ENCODE measurements around the gene OGT.
"Not testable (repeated sequence)": the region's sequence is repeated elsewhere in the genome, so short reads cannot be mapped to it uniquely, and the experiment has no call there.

Gene OGT

DNA sequence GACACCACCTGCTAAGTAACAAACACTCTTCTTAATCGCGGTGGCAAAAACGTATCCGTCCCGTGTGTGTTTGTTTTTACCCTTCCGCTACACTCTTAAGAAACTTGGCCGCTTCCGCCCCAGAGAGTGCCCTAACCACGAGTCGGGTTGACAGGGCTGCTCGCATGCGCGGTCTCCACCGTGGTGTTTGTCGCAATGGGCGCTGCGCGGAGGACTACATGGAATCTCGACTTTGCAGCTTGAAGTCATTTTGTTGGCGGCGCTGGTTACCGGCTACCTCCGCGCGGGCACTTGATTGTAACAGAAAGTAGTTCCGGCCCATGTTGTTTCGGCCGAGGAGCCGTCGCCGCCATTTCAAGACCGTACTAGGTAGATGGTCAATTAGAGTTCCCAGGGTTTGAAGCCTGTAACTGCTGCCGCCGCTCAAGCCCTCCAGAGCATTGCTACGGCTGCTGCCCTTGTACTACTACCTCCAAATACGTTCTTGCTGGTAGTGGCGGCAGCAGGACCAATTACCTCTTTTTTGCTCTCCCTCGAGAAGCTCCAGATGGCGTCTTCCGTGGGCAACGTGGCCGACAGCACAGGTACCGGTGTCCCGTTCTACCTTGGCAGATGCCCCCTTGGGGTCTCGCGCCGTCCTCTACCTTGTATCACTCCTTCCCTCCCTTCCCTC is at the start of gene OGT:
Gene OGT, plus strand, starts transcription at position 352 of the 673 bp plus-strand sequence. Its CDS starts 196 bp downstream, at position 548.
- no peaks in the 10 kb centered on the region for H3K4me1 ChIP-seq (ENCODE audit: insufficient read depth, low read length)
- peak within 1 kb of the TSS; percentile 99 for H3K9ac ChIP-seq (ENCODE audit: low read depth, low read length)
- peaks cover 5% of the 10 kb centered on the region; the same call in 1 of the 2 replicates for H3K27me3 ChIP-seq (ENCODE audit: insufficient read depth, low read length)
- peak within 1 kb of the TSS; percentile 89 for H3K27ac ChIP-seq (ENCODE audit: low read length)
- peaks cover 12% of the 10 kb centered on the region for H3K36me3 ChIP-seq (ENCODE audit: insufficient read depth, low read depth, low read length)
- peak within 1 kb of the TSS; percentile 98 for H3K4me3 ChIP-seq (ENCODE audit: low read length)
- H3K9me3 ChIP-seq (ENCODE audit: insufficient read depth, low read depth, low read length) = no peaks in the 10 kb centered on the region

- Histone ChIP-seq H3K27me3 (ENCODE audit: insufficient read depth, low read length) (peaks cover 14% of the 10 kb centered on the region; the same call in 1 of the 2 replicates), H3K27ac (ENCODE audit: low read length) (no peak overlapping the region), H3K4me1 (ENCODE audit: insufficient read depth, low read length) (no peaks in the 10 kb centered on the region)
Observed at GRCh38 chrX:71487814-71488213, 45.1 kb upstream of the OGT start.

DNA sequence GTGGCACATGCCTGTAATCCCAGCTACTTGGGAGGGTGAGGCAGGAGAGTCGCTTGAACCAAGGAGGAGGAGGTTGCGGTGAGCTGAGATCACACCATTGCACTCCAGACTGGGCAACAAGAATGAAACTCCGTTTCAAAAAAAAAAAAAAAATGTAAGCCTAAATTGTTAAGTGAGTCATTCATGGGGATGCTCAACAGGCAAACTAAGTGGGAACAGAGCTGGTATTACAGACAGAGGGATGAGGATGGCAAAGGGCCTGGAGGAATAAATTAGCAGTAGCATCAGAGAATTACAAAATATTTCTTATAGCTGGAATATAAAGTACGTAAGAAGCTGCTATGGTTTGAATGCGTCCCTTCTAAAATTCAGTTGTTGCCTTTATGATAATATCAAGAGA is 43.4 kb upstream of the OGT start:
- Histone ChIP-seq H3K9me3 (ENCODE audit: insufficient read depth, low read depth, low read length) (no peaks in the 10 kb centered on the region), H3K36me3 (ENCODE audit: insufficient read depth, low read depth, low read length) (no peaks in the 10 kb centered on the region), H3K4me3 (ENCODE audit: low read length) (no peak overlapping the region), H3K27ac (ENCODE audit: low read length) (no peak overlapping the region), H3K4me1 (ENCODE audit: insufficient read depth, low read length) (no peaks in the 10 kb centered on the region), H3K9ac (ENCODE audit: low read depth, low read length) (no peak overlapping the region), H3K27me3 (ENCODE audit: insufficient read depth, low read length) (peaks cover 25% of the 10 kb centered on the region; the same call in 1 of the 2 replicates)

More at GRCh38 chrX:71487814-71488213, 45.1 kb upstream of the OGT start:
- Histone ChIP-seq H3K9ac (ENCODE audit: low read depth, low read length) (no peak overlapping the region), H3K9me3 (ENCODE audit: insufficient read depth, low read depth, low read length) (no peaks in the 10 kb centered on the region), H3K4me3 (ENCODE audit: low read length) (no peak overlapping the region), H3K36me3 (ENCODE audit: insufficient read depth, low read depth, low read length) (no peaks in the 10 kb centered on the region)

DNA sequence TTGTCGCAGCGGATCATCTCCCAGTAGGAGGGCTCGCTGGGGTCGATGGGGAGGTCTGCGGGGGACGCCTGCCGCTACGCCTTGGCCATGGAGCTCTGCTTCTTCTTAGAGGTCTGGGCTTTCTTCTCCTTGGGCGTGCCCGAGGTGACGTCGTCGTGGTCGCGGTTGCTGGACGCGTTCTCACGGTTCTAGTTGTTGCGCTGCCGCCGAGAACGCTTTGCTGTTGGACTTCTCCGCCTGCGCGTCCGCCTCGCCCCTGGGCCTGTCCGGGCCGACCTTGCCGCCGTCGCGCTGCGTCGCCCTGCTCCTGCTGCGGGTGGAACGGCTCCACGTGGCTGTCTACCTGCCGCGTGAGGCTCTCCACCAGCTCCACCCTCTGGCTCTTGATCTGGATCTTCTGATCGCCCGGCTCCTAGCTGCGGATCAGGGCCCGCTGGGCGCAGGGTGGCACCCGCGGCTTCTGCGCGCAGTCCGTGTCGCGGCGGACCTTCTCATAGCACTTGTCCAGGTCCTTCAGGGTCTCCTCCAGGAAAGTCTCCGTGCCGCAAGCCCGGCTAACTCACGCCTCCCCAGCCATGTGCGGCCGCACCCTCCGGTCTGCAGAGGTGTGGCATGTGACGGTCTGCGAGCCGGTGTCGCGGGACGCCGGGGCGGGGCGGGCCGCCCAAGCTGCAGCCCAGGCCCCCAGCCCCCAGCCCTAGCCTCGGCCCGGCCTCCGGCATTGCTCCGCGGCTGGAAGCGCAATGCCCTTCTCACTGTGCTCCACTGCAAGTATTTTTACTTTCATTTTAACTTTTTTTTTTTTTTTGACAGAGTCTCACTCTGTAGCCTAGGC is 40.5 kb upstream of the OGT start:
- Histone ChIP-seq H3K9me3 (ENCODE audit: insufficient read depth, low read depth, low read length) (no peaks in the 10 kb centered on the region), H3K4me1 (ENCODE audit: insufficient read depth, low read length) (no peaks in the 10 kb centered on the region), H3K4me3 (ENCODE audit: low read length) (peak overlapping the region; percentile 51; the same call in 1 of the 2 replicates), H3K27ac (ENCODE audit: low read length) (no peak overlapping the region), H3K36me3 (ENCODE audit: insufficient read depth, low read depth, low read length) (no peaks in the 10 kb centered on the region), H3K9ac (ENCODE audit: low read depth, low read length) (no peak overlapping the region), H3K27me3 (ENCODE audit: insufficient read depth, low read length) (peaks cover 25% of the 10 kb centered on the region; the same call in 1 of the 2 replicates)

DNA sequence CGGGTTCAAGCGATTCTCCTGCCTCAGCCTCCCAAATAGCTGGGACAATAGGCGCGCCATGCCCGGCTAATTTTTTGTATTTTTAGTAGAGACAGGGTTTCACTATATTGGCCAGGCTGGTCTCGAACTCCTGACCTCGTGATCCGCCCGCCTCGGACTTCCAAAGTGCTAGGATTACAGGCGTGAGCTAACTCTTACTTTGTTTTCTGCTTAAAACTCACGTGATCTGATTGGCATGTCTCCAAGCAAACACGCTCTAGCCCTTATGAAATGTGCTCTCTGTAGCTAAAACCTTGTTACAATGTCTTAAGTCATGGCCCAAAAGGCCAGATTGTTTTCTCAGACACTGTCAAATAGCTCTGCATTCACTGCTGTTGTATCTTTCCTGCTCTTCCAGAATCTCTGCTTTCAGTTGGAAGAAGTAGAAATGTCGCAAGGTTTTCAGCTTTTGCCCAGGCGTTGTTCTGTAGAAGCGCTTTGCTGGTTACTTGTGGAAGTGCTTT is 39.7 kb upstream of the OGT start:
- no peaks in the 10 kb centered on the region for H3K4me1 ChIP-seq (ENCODE audit: insufficient read depth, low read length)
- H3K9ac ChIP-seq (ENCODE audit: low read depth, low read length) = no peak overlapping the region
- H3K27ac ChIP-seq (ENCODE audit: low read length) = no peak overlapping the region
- H3K9me3 ChIP-seq (ENCODE audit: insufficient read depth, low read depth, low read length) = no peaks in the 10 kb centered on the region
- H3K36me3 ChIP-seq (ENCODE audit: insufficient read depth, low read depth, low read length) = no peaks in the 10 kb centered on the region
- peaks cover 25% of the 10 kb centered on the region; the same call in 1 of the 2 replicates for H3K27me3 ChIP-seq (ENCODE audit: insufficient read depth, low read length)
- no peak overlapping the region for H3K4me3 ChIP-seq (ENCODE audit: low read length)

DNA sequence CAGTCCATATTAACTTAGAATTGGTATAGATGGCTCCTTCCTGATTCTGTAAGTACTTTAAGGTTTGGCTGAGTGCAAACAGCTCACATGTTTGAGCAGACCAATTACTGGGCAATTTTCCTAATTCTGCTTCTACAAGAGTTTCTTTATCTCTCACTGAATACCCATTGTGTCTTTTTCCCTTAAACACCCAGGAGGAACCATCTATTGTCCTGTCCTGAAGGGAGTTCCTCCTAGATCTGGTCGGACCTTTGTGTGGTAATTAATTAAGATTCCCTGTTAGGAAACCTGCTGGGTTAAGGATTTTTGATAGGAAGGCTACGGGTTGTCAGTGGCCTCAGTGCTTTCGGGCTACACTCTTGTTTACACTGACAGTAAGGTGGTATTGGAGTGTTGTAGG is 36.9 kb upstream of the OGT start:
- not testable (repeated sequence) for H3K9ac ChIP-seq (ENCODE audit: low read depth, low read length); H3K4me3 ChIP-seq (ENCODE audit: low read length); H3K4me1 ChIP-seq (ENCODE audit: insufficient read depth, low read length); H3K9me3 ChIP-seq (ENCODE audit: insufficient read depth, low read depth, low read length); H3K36me3 ChIP-seq (ENCODE audit: insufficient read depth, low read depth, low read length); H3K27ac ChIP-seq (ENCODE audit: low read length)
- H3K27me3 ChIP-seq (ENCODE audit: insufficient read depth, low read length) = peaks cover 25% of the 10 kb centered on the region; the same call in 1 of the 2 replicates

DNA sequence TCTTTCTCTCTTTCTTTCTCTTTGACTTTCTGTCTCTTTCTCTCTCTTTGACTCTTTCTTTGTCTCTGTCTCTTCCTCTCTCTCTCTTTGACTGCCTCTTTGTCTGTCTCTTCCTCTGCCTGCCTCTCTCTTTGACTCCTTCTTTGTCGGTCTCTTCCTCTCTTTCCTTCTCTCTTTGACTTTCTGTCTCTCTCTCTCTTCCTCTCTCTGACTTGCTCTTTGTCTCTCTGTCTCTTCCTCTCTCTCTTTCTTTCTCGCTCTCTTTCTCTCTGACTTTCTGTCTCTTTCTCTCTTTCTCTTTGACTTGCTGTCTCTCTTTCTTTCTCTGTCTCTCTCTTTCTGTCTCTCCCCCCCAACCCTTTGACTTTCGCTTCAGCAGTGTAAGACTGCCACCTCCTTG is 36.4 kb upstream of the OGT start:
- no peaks in the 10 kb centered on the region for H3K36me3 ChIP-seq (ENCODE audit: insufficient read depth, low read depth, low read length)
- H3K27me3 ChIP-seq (ENCODE audit: insufficient read depth, low read length) = peaks cover 22% of the 10 kb centered on the region; the same call in 1 of the 2 replicates
- no peak overlapping the region for H3K4me3 ChIP-seq (ENCODE audit: low read length)
- no peaks in the 10 kb centered on the region for H3K4me1 ChIP-seq (ENCODE audit: insufficient read depth, low read length)
- H3K9ac ChIP-seq (ENCODE audit: low read depth, low read length) = no peak overlapping the region
- no peaks in the 10 kb centered on the region for H3K9me3 ChIP-seq (ENCODE audit: insufficient read depth, low read depth, low read length)
- no peak overlapping the region for H3K27ac ChIP-seq (ENCODE audit: low read length)

DNA sequence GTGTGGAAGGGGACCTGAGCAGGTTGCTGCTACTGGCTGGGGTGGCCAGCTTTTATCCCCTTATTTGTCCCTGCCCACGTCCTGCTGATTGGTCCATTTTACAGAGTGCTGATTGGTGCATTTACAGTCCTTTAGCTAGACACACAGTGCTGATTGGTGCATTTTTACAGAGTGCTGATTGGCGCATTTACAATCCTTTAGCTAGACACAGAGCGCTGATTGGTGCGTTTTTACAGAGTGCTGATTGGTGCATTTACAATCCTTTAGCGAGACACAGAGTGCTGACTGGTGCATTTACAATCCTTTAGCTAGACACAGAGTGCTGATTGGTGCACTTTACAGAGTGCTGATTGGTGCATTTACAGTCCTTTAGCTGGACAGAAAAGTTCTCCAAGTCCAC is 30.8 kb upstream of the OGT start:
- H3K27me3 ChIP-seq (ENCODE audit: insufficient read depth, low read length); H3K9ac ChIP-seq (ENCODE audit: low read depth, low read length); H3K9me3 ChIP-seq (ENCODE audit: insufficient read depth, low read depth, low read length); H3K27ac ChIP-seq (ENCODE audit: low read length); H3K4me1 ChIP-seq (ENCODE audit: insufficient read depth, low read length); H3K36me3 ChIP-seq (ENCODE audit: insufficient read depth, low read depth, low read length); H3K4me3 ChIP-seq (ENCODE audit: low read length): not testable (repeated sequence)

GRCh38 chrX:71504346-71504745 is 28.6 kb upstream of the OGT start:
- H3K9ac ChIP-seq (ENCODE audit: low read depth, low read length) = no peak overlapping the region
- H3K27ac ChIP-seq (ENCODE audit: low read length) = no peak overlapping the region
- H3K4me1 ChIP-seq (ENCODE audit: insufficient read depth, low read length) = no peaks in the 10 kb centered on the region
- no peaks in the 10 kb centered on the region for H3K36me3 ChIP-seq (ENCODE audit: insufficient read depth, low read depth, low read length)
- H3K4me3 ChIP-seq (ENCODE audit: low read length) = no peak overlapping the region
- no peaks in the 10 kb centered on the region for H3K9me3 ChIP-seq (ENCODE audit: insufficient read depth, low read depth, low read length)
- no peaks in the 10 kb centered on the region for H3K27me3 ChIP-seq (ENCODE audit: insufficient read depth, low read length)

GRCh38 chrX:71509289-71509688 is 23.6 kb upstream of the OGT start:
- Histone ChIP-seq H3K27ac (ENCODE audit: low read length) (no peak overlapping the region), H3K9ac (ENCODE audit: low read depth, low read length) (no peak overlapping the region), H3K9me3 (ENCODE audit: insufficient read depth, low read depth, low read length) (no peaks in the 10 kb centered on the region), H3K4me3 (ENCODE audit: low read length) (no peak overlapping the region), H3K27me3 (ENCODE audit: insufficient read depth, low read length) (no peaks in the 10 kb centered on the region), H3K4me1 (ENCODE audit: insufficient read depth, low read length) (no peaks in the 10 kb centered on the region), H3K36me3 (ENCODE audit: insufficient read depth, low read depth, low read length) (no peaks in the 10 kb centered on the region)

- Histone ChIP-seq H3K27me3 (ENCODE audit: insufficient read depth, low read length) (no peaks in the 10 kb centered on the region), H3K4me1 (ENCODE audit: insufficient read depth, low read length) (no peaks in the 10 kb centered on the region), H3K9me3 (ENCODE audit: insufficient read depth, low read depth, low read length) (no peaks in the 10 kb centered on the region), H3K27ac (ENCODE audit: low read length) (no peak overlapping the region), H3K4me3 (ENCODE audit: low read length) (no peak overlapping the region), H3K36me3 (ENCODE audit: insufficient read depth, low read depth, low read length) (no peaks in the 10 kb centered on the region), H3K9ac (ENCODE audit: low read depth, low read length) (no peak overlapping the region)
Observed at GRCh38 chrX:71510161-71510560, 22.7 kb upstream of the OGT start.

DNA sequence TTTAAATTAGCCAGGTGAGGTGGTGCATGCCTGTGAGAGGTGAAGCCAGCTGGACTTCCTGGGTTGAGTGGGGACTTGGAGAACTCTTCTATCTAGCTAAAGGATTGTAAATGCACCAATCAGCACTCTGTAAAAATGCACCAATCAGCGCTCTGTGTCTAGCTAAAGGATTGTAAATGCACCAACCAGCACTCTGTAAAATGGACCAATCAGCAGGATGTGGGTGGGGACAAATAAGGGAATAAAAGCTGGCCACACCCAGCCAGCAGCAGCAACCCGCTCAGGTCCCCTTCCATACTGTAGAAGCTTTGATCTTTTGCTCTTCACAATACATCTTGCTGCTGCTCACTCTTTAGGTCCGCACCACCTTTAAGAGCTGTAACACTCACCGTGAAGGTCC is 19.2 kb upstream of the OGT start:
- not testable (repeated sequence) for H3K27me3 ChIP-seq (ENCODE audit: insufficient read depth, low read length); H3K9ac ChIP-seq (ENCODE audit: low read depth, low read length); H3K9me3 ChIP-seq (ENCODE audit: insufficient read depth, low read depth, low read length); H3K4me3 ChIP-seq (ENCODE audit: low read length); H3K27ac ChIP-seq (ENCODE audit: low read length); H3K4me1 ChIP-seq (ENCODE audit: insufficient read depth, low read length); H3K36me3 ChIP-seq (ENCODE audit: insufficient read depth, low read depth, low read length)

Data from iPS-20b (cell line).